ENCODE results near the gene L3MBTL3.
"Not testable (repeated sequence)": the region's sequence is repeated elsewhere in the genome, so short reads cannot be mapped to it uniquely, and the experiment has no call there.

Gene L3MBTL3

GRCh38 chr6:130076512-130076911, 58.1 kb downstream of the L3MBTL3 start:
- DNase-seq (ENCODE audit: low read depth) = no peak

- DNase-seq (ENCODE audit: low read depth) = no peak
These were observed 72.4 kb downstream of the L3MBTL3 start for GRCh38 chr6:130090796-130091195.

GRCh38 chr6:130093546-130093945, 75.2 kb downstream of the L3MBTL3 start:
- DNase-seq (ENCODE audit: low read depth) = no peak

- DNase-seq (ENCODE audit: low read depth) = no peak
These were observed 79.9 kb downstream of the L3MBTL3 start for GRCh38 chr6:130098317-130098716.

- no peak for DNase-seq (ENCODE audit: low read depth)
These were observed 80.7 kb downstream of the L3MBTL3 start for GRCh38 chr6:130099119-130099518.

GRCh38 chr6:130105996-130106704, 87.8 kb downstream of the L3MBTL3 start:
- no peak for DNase-seq (ENCODE audit: low read depth)

- DNase-seq (ENCODE audit: low read depth) = no peak
These were observed 89.3 kb downstream of the L3MBTL3 start for GRCh38 chr6:130107710-130108109.

- DNase-seq (ENCODE audit: low read depth) = no peak
These were observed 92.7 kb downstream of the L3MBTL3 start for GRCh38 chr6:130111031-130111430.

- no peak for DNase-seq (ENCODE audit: low read depth)
These were observed 94.9 kb downstream of the L3MBTL3 start for GRCh38 chr6:130113201-130113710.

GRCh38 chr6:130115036-130115435, 96.7 kb downstream of the L3MBTL3 start:
- DNase-seq (ENCODE audit: low read depth) = no peak

- no peak for DNase-seq (ENCODE audit: low read depth)
These were observed 97.9 kb downstream of the L3MBTL3 start for GRCh38 chr6:130116273-130116672.

GRCh38 chr6:130117187-130117701, 98.9 kb downstream of the L3MBTL3 start:
- DNase-seq (ENCODE audit: low read depth) = not testable (repeated sequence)

- DNase-seq (ENCODE audit: low read depth) = no peak
These were observed 99.9 kb downstream of the L3MBTL3 start for GRCh38 chr6:130118236-130118635.

GRCh38 chr6:130119211-130119610, 100.8 kb downstream of the L3MBTL3 start:
- no peak for DNase-seq (ENCODE audit: low read depth)

- DNase-seq (ENCODE audit: low read depth) = no peak
These were observed 102.3 kb downstream of the L3MBTL3 start for GRCh38 chr6:130120731-130121130.

GRCh38 chr6:130122243-130122642, 103.9 kb downstream of the L3MBTL3 start:
- DNase-seq (ENCODE audit: low read depth) = no peak

GRCh38 chr6:130127195-130127594, 108.8 kb downstream of the L3MBTL3 start:
- DNase-seq (ENCODE audit: low read depth) = no peak

- no peak for DNase-seq (ENCODE audit: low read depth)
These were observed 109.9 kb downstream of the L3MBTL3 start for GRCh38 chr6:130128326-130128725.

- no peak for DNase-seq (ENCODE audit: low read depth)
These were observed 111.4 kb downstream of the L3MBTL3 start for GRCh38 chr6:130129762-130130246.

- DNase-seq (ENCODE audit: low read depth) = no peak
These were observed 113.9 kb downstream of the L3MBTL3 start for GRCh38 chr6:130132286-130132701.

GRCh38 chr6:130134582-130134981, 116.2 kb downstream of the L3MBTL3 start:
- DNase-seq (ENCODE audit: low read depth) = no peak

- no peak for DNase-seq (ENCODE audit: low read depth)
These were observed 118.4 kb downstream of the L3MBTL3 start for GRCh38 chr6:130136798-130137197.

GRCh38 chr6:130138116-130138908, 119.9 kb downstream of the L3MBTL3 start:
- DNase-seq (ENCODE audit: low read depth) = no peak
